ENCODE results near the gene VRK3. TPM values are rescaled to one million over a fixed set of nuclear protein-coding genes. Genes with fewer than 3 reads are reported as not detected.

VRK3 gene
- polyA plus RNA-seq, 1 of the 3 experiments (the other 2 are of a cell fraction): 30.3 TPM

DNA sequence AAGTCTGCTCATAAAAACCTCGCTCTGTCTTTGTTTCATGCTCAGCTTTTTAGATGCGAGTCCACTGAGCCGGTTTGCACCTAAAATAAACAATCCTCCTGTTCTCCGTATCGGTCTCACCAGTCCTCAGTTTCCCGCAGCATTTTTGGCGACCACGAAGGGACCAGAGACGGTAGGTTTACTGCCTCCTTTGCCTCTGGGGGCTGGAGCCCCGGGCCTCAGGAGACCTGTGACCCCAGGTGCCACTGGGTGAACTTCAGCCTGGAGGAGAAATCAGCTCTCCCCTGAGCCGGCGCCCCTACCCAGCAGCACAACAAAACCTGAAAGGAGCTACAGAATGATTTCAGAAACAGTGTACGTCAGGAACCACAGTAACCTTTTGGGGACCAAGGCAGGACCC lies 72.3 kb downstream of the VRK3 start:
- Histone ChIP-seq H3K9me2 (no peaks in the 10 kb centered on the region), H3F3A (replicated peaks; ENCODE audit: insufficient read depth) (no peaks in the 10 kb centered on the region), H3K79me2 (ENCODE audit: insufficient read depth) (no peaks in the 10 kb centered on the region), H3K9me3 (no peaks in the 10 kb centered on the region), H3K27ac (ENCODE audit: low read depth in 2 of 2, low read length in 1 of 2) (no peak overlapping the region), H2AFZ (ENCODE audit: low read depth) (no peak overlapping the region), H3K27me3 (ENCODE audit: insufficient read depth) (peaks cover 68% of the 10 kb centered on the region), H4K20me1 (ENCODE audit: insufficient read depth) (no peaks in the 10 kb centered on the region), H3K4me2 (no peak overlapping the region), H3K9ac (no peak overlapping the region), H3K4me1 (ENCODE audit: control insufficient read depth in 1 of 2, insufficient read depth in 2 of 2, low read depth in 1 of 2, low read length in 1 of 2) (no peaks in the 10 kb centered on the region), H3K4me3 (ENCODE audit: low read depth in 2 of 2, low read length in 1 of 2) (no peak overlapping the region), H3K36me3 (replicated peaks in 1 of 2; ENCODE audit: control insufficient read depth in 1 of 2, insufficient read depth in 2 of 2, low read length in 1 of 2) (no peaks in the 10 kb centered on the region)
- 35% methylated on average over 12 of the region's 13 CpGs for WGBS (ENCODE audit: low lambda C conversion rate)
- CTCF ChIA-PET: interaction anchor here (1.2 to 3.5 kb wide), 3 partner anchors 15 to 30 kb away, joined by 4 to 22 read pairs (median 13); no protein-coding TSS in a partner anchor
- TF ChIP-seq, protein P1, sequence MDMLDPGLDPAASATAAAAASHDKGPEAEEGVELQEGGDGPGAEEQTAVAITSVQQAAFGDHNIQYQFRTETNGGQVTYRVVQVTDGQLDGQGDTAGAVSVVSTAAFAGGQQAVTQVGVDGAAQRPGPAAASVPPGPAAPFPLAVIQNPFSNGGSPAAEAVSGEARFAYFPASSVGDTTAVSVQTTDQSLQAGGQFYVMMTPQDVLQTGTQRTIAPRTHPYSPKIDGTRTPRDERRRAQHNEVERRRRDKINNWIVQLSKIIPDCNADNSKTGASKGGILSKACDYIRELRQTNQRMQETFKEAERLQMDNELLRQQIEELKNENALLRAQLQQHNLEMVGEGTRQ (IDR thresholded peaks at IDR 0.05; ENCODE audit: borderline replicate concordance, low read depth, low read length): no peak
- TF ChIP-seq RAD21 (IDR thresholded peaks at IDR 0.05; ENCODE audit: low read length): no peak
- TF ChIP-seq GABPA (IDR thresholded peaks at IDR 0.05; ENCODE audit: low read depth): no peak
- no peak for TF ChIP-seq IRF3 (IDR thresholded peaks at IDR 0.05; ENCODE audit: low read depth, low read length)
- no peak for TF ChIP-seq YY1 (IDR thresholded peaks at IDR 0.05; ENCODE audit: low read depth)
- TF ChIP-seq, protein P2, sequence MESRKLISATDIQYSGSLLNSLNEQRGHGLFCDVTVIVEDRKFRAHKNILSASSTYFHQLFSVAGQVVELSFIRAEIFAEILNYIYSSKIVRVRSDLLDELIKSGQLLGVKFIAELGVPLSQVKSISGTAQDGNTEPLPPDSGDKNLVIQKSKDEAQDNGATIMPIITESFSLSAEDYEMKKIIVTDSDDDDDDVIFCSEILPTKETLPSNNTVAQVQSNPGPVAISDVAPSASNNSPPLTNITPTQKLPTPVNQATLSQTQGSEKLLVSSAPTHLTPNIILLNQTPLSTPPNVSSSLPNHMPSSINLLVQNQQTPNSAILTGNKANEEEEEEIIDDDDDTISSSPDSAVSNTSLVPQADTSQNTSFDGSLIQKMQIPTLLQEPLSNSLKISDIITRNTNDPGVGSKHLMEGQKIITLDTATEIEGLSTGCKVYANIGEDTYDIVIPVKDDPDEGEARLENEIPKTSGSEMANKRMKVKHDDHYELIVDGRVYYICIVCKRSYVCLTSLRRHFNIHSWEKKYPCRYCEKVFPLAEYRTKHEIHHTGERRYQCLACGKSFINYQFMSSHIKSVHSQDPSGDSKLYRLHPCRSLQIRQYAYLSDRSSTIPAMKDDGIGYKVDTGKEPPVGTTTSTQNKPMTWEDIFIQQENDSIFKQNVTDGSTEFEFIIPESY (IDR thresholded peaks at IDR 0.05; ENCODE audit: borderline replicate concordance, low read depth): no peak
- TF ChIP-seq RXRA (IDR thresholded peaks at IDR 0.05; ENCODE audit: borderline replicate concordance, low read depth): no peak
- TF ChIP-seq SMC3 (IDR thresholded peaks at IDR 0.05; ENCODE audit: low read depth, low read length): no peak
- no peak for DNase-seq
- POLR2A ChIA-PET: no interaction called here

DNA sequence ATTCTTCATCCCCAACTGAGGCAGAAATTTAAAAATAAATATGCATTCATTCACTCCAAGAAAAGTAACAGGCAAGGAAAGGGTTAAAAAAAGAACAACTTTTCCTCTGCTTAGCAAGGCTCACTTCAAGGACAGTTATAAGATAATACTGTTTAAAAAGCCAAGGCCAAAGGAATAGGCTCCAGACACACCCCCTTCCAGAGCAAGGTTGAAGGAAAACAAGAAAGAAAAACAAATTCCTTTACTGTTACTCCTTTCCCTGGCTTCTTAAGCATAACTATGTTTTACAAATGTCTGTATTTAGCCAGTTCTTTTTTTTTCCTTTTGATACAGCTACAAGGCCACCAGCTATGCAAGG lies 72.7 kb downstream of the VRK3 start:
- Histone ChIP-seq H3K9ac (no peak overlapping the region), H3K27me3 (ENCODE audit: insufficient read depth) (peaks cover 69% of the 10 kb centered on the region), H3K36me3 (replicated peaks in 1 of 2; ENCODE audit: control insufficient read depth in 1 of 2, insufficient read depth in 2 of 2, low read length in 1 of 2) (no peaks in the 10 kb centered on the region), H4K20me1 (ENCODE audit: insufficient read depth) (no peaks in the 10 kb centered on the region), H3K9me3 (no peaks in the 10 kb centered on the region), H3K9me2 (no peaks in the 10 kb centered on the region), H3K4me1 (ENCODE audit: control insufficient read depth in 1 of 2, insufficient read depth in 2 of 2, low read depth in 1 of 2, low read length in 1 of 2) (no peaks in the 10 kb centered on the region), H3K4me3 (ENCODE audit: low read depth in 2 of 2, low read length in 1 of 2) (no peak overlapping the region), H3F3A (replicated peaks; ENCODE audit: insufficient read depth) (no peaks in the 10 kb centered on the region), H3K4me2 (no peak overlapping the region), H2AFZ (ENCODE audit: low read depth) (no peak overlapping the region), H3K27ac (ENCODE audit: low read depth in 2 of 2, low read length in 1 of 2) (no peak overlapping the region), H3K79me2 (ENCODE audit: insufficient read depth) (no peaks in the 10 kb centered on the region)
- no peak for DNase-seq
- ChIA-PET CTCF (interaction anchor here (1.2 to 3.5 kb wide), 2 partner anchors 14 to 30 kb away, joined by 4 to 13 read pairs; no protein-coding TSS in a partner anchor), POLR2A (no interaction called here)
- TF ChIP-seq YY1 (IDR thresholded peaks at IDR 0.05; ENCODE audit: low read depth) (no peak), TAF1 (IDR thresholded peaks at IDR 0.05; ENCODE audit: borderline replicate concordance, low read depth, low read length) (no peak), FOSL2 (IDR thresholded peaks at IDR 0.05; ENCODE audit: borderline replicate concordance, low read depth) (no peak), NRF1 (IDR thresholded peaks at IDR 0.05; ENCODE audit: low read depth, low read length) (no peak), CHD2 (IDR thresholded peaks at IDR 0.05; ENCODE audit: low read length, partially characterized antibody) (no peak), GABPA (IDR thresholded peaks at IDR 0.05; ENCODE audit: low read depth) (no peak), FOXJ3 (CRISPR knock-in tag; IDR thresholded peaks at IDR 0.05) (no peak)
- TF ChIP-seq, protein P1 (IDR thresholded peaks at IDR 0.05; ENCODE audit: borderline replicate concordance, low read depth, low read length): no peak
- TF ChIP-seq, protein P3, sequence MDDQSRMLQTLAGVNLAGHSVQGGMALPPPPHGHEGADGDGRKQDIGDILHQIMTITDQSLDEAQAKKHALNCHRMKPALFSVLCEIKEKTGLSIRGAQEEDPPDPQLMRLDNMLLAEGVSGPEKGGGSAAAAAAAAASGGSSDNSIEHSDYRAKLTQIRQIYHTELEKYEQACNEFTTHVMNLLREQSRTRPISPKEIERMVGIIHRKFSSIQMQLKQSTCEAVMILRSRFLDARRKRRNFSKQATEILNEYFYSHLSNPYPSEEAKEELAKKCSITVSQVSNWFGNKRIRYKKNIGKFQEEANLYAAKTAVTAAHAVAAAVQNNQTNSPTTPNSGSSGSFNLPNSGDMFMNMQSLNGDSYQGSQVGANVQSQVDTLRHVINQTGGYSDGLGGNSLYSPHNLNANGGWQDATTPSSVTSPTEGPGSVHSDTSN (IDR thresholded peaks at IDR 0.05): no peak

Data from SK-N-SH (cell line).